ENCODE results near the gene GPHN. TPM values are rescaled to one million over a fixed set of nuclear protein-coding genes. Genes with fewer than 3 reads are reported as not detected.
A peak's percentile ranks its signal among the peaks of the same experiment; 100 is the strongest.

Gene GPHN
- total and polyA plus RNA-seq, 8 donors, result 15.7 to 98.7 (median 35.7) TPM

- no peaks in the 10 kb centered on the region for H3K9me3 ChIP-seq
- no peaks in the 10 kb centered on the region for H3K27me3 ChIP-seq
- peak in 1 of 2 donors; percentile 71 for DNase-seq
- peak overlapping the region; percentile 87 to 98 (median 94) for H3K4me3 ChIP-seq
- intact Hi-C loops (cut with DNase I; ENCODE audit: low total_unique reads), result no loop called here
- no peaks in the 10 kb centered on the region for H3K36me3 ChIP-seq
- 0 to 1% (median 0%) methylated on average over 50 to 57 of the region's 57 CpGs for WGBS, 5 donors
- peaks cover 11 to 48% (median 28%) of the 10 kb centered on the region in 4 donors for H3K4me1 ChIP-seq
- TF ChIP-seq POLR2AphosphoS5 (IDR thresholded peaks at IDR 0.05) (no peak), CTCF (IDR thresholded peaks at IDR 0.05) (no peak), POLR2A (IDR thresholded peaks at IDR 0.05) (no peak), EP300 (IDR thresholded peaks at IDR 0.05) (no peak)
- H3K27ac ChIP-seq, result peak overlapping the region; percentile 89 to 98 (median 92)
Measured at GRCh38 chr14:66508846-66509621, 1.1 kb downstream of the GPHN start.

- intact Hi-C loops (cut with DNase I; ENCODE audit: low total_unique reads), result no loop called here
- 46 to 64% (median 58%) methylated on average over 4 of the region's 4 CpGs for WGBS, 5 donors
- peak overlapping the region; percentile 87 to 98 (median 94) for H3K4me3 ChIP-seq
- H3K27me3 ChIP-seq, result no peaks in the 10 kb centered on the region
- H3K27ac ChIP-seq, result peak overlapping the region in 2 of 5 donors; percentile 92 to 96
- peak in 1 of 2 donors; percentile 18 for DNase-seq
- H3K9me3 ChIP-seq, result no peaks in the 10 kb centered on the region
- TF ChIP-seq CTCF (IDR thresholded peaks at IDR 0.05) (no peak), POLR2A (IDR thresholded peaks at IDR 0.05) (no peak), POLR2AphosphoS5 (IDR thresholded peaks at IDR 0.05) (no peak), EP300 (IDR thresholded peaks at IDR 0.05) (no peak)
- H3K4me1 ChIP-seq, result peaks cover 11 to 52% (median 28%) of the 10 kb centered on the region in 4 donors
- H3K36me3 ChIP-seq, result no peaks in the 10 kb centered on the region
Measured at GRCh38 chr14:66509874-66510273, 1.9 kb downstream of the GPHN start.

- intact Hi-C loops (cut with DNase I; ENCODE audit: low total_unique reads), result no loop called here
- Histone ChIP-seq H3K36me3 (no peaks in the 10 kb centered on the region), H3K27ac (no peak overlapping the region), H3K27me3 (no peaks in the 10 kb centered on the region), H3K4me1 (peaks cover 8 to 45% (median 23%) of the 10 kb centered on the region in 4 donors), H3K9me3 (no peaks in the 10 kb centered on the region), H3K4me3 (no peak overlapping the region)
- TF ChIP-seq POLR2A (IDR thresholded peaks at IDR 0.05) (no peak), EP300 (IDR thresholded peaks at IDR 0.05) (no peak), POLR2AphosphoS5 (IDR thresholded peaks at IDR 0.05) (no peak), CTCF (IDR thresholded peaks at IDR 0.05) (no peak)
- no peak for DNase-seq
- 80 to 90% (median 86%) methylated on average over 1 of the region's 1 CpG for WGBS, 5 donors
Measured at GRCh38 chr14:66511849-66512248, 3.9 kb downstream of the GPHN start.

- Histone ChIP-seq H3K9me3 (no peaks in the 10 kb centered on the region), H3K27ac (no peak overlapping the region), H3K36me3 (no peaks in the 10 kb centered on the region), H3K4me1 (peaks cover 5 to 38% (median 16%) of the 10 kb centered on the region in 4 donors), H3K4me3 (no peak overlapping the region), H3K27me3 (no peaks in the 10 kb centered on the region)
- DNase-seq, result no peak
- 89 to 96% (median 93%) methylated on average over 2 of the region's 2 CpGs for WGBS, 5 donors
- no peak for TF ChIP-seq CTCF (IDR thresholded peaks at IDR 0.05)
- TF ChIP-seq EP300 (IDR thresholded peaks at IDR 0.05), result no peak
- TF ChIP-seq POLR2A (IDR thresholded peaks at IDR 0.05), result no peak
- no peak for TF ChIP-seq POLR2AphosphoS5 (IDR thresholded peaks at IDR 0.05)
- intact Hi-C loops (cut with DNase I; ENCODE audit: low total_unique reads), result no loop called here
Measured at GRCh38 chr14:66514213-66514612, 6.3 kb downstream of the GPHN start.
